ENCODE results near the gene FANCC. TPM values are rescaled to one million over a fixed set of nuclear protein-coding genes. Genes with fewer than 3 reads are reported as not detected.

Gene FANCC
- total RNA-seq, 1 donor, result 5.4 TPM

GRCh38 chr9:95071450-95071849 is 246.1 kb downstream of the FANCC start:
- H3K79me2 ChIP-seq (ENCODE audit: insufficient read depth, low read length), result peaks cover 100% of the 10 kb centered on the region
- H3K4me3 ChIP-seq (ENCODE audit: insufficient read depth, low read length), result no peak overlapping the region
- peak overlapping the region; percentile 18 for H3K27ac ChIP-seq (ENCODE audit: low read depth, low read length)
- H4K20me1 ChIP-seq (ENCODE audit: insufficient read depth, low read length), result peaks cover 92% of the 10 kb centered on the region
- H2AFZ ChIP-seq (ENCODE audit: low read length), result no peak overlapping the region
- H3K27me3 ChIP-seq (ENCODE audit: insufficient read depth, low read length), result no peaks in the 10 kb centered on the region
- H3K9me3 ChIP-seq (ENCODE audit: low read depth, low read length), result no peaks in the 10 kb centered on the region
- H3K4me1 ChIP-seq (ENCODE audit: insufficient read depth, low read length), result peaks cover 18% of the 10 kb centered on the region
- peaks cover 83% of the 10 kb centered on the region for H3K36me3 ChIP-seq (ENCODE audit: insufficient read depth, low read length)
- DNase-seq (ENCODE audit: insufficient read length, low spot score, missing footprints), result no peak
- H3K4me2 ChIP-seq (ENCODE audit: insufficient read depth, low read length), result no peak overlapping the region
- TF ChIP-seq CTCF (IDR thresholded peaks at IDR 0.05; ENCODE audit: extremely low read depth, low read depth, low read length), result no peak

- Histone ChIP-seq H2AFZ (ENCODE audit: low read length) (no peak overlapping the region), H3K4me2 (ENCODE audit: insufficient read depth, low read length) (no peak overlapping the region), H3K9me3 (ENCODE audit: low read depth, low read length) (no peaks in the 10 kb centered on the region), H4K20me1 (ENCODE audit: insufficient read depth, low read length) (peaks cover 91% of the 10 kb centered on the region), H3K36me3 (ENCODE audit: insufficient read depth, low read length) (peaks cover 82% of the 10 kb centered on the region), H3K27me3 (ENCODE audit: insufficient read depth, low read length) (no peaks in the 10 kb centered on the region), H3K79me2 (ENCODE audit: insufficient read depth, low read length) (peaks cover 100% of the 10 kb centered on the region), H3K4me3 (ENCODE audit: insufficient read depth, low read length) (no peak overlapping the region), H3K27ac (ENCODE audit: low read depth, low read length) (no peak overlapping the region), H3K4me1 (ENCODE audit: insufficient read depth, low read length) (peaks cover 23% of the 10 kb centered on the region)
- DNase-seq (ENCODE audit: insufficient read length, low spot score, missing footprints), result no peak
- no peak for TF ChIP-seq CTCF (IDR thresholded peaks at IDR 0.05; ENCODE audit: extremely low read depth, low read depth, low read length)
These were observed 246.9 kb downstream of the FANCC start for GRCh38 chr9:95070549-95071021.

DNA sequence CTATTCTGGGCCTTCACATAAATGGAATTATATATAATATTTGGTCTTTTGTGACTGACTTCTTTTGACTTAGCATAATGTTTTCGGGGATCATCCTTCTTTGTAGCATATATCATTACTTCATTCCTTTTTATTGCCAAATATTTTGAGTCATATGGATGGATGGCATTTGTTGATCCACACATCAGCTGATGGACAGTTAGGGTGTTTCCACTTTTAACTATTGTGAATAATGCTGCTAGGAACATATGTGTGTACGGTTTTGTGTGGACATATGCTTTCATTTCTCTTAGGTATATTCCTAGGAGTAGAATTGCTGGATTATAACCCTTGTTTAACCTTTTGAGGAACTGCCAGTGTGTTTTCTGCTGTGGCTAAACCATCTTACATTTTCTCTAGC is 249.6 kb downstream of the FANCC start:
- Histone ChIP-seq H2AFZ (ENCODE audit: low read length) (no peak overlapping the region), H3K27ac (ENCODE audit: low read depth, low read length) (peak overlapping the region; percentile 54), H3K9me3 (ENCODE audit: low read depth, low read length) (no peaks in the 10 kb centered on the region), H3K4me1 (ENCODE audit: insufficient read depth, low read length) (peaks cover 34% of the 10 kb centered on the region), H3K4me2 (ENCODE audit: insufficient read depth, low read length) (no peak overlapping the region), H3K36me3 (ENCODE audit: insufficient read depth, low read length) (peaks cover 86% of the 10 kb centered on the region), H3K27me3 (ENCODE audit: insufficient read depth, low read length) (no peaks in the 10 kb centered on the region), H3K79me2 (ENCODE audit: insufficient read depth, low read length) (peaks cover 100% of the 10 kb centered on the region), H3K4me3 (ENCODE audit: insufficient read depth, low read length) (no peak overlapping the region), H4K20me1 (ENCODE audit: insufficient read depth, low read length) (peaks cover 92% of the 10 kb centered on the region)
- DNase-seq (ENCODE audit: insufficient read length, low spot score, missing footprints), result no peak
- no peak for TF ChIP-seq CTCF (IDR thresholded peaks at IDR 0.05; ENCODE audit: extremely low read depth, low read depth, low read length)

- no peak for DNase-seq (ENCODE audit: insufficient read length, low spot score, missing footprints)
- Histone ChIP-seq H4K20me1 (ENCODE audit: insufficient read depth, low read length) (peaks cover 93% of the 10 kb centered on the region), H3K9me3 (ENCODE audit: low read depth, low read length) (no peaks in the 10 kb centered on the region), H3K27me3 (ENCODE audit: insufficient read depth, low read length) (no peaks in the 10 kb centered on the region), H3K27ac (ENCODE audit: low read depth, low read length) (peak overlapping the region; percentile 54), H3K4me2 (ENCODE audit: insufficient read depth, low read length) (no peak overlapping the region), H3K79me2 (ENCODE audit: insufficient read depth, low read length) (peaks cover 100% of the 10 kb centered on the region), H3K4me1 (ENCODE audit: insufficient read depth, low read length) (peaks cover 36% of the 10 kb centered on the region), H2AFZ (ENCODE audit: low read length) (no peak overlapping the region), H3K36me3 (ENCODE audit: insufficient read depth, low read length) (peaks cover 93% of the 10 kb centered on the region), H3K4me3 (ENCODE audit: insufficient read depth, low read length) (no peak overlapping the region)
- no peak for TF ChIP-seq CTCF (IDR thresholded peaks at IDR 0.05; ENCODE audit: extremely low read depth, low read depth, low read length)
These were observed 250.5 kb downstream of the FANCC start for GRCh38 chr9:95067057-95067456.

All from osteoblast (primary cell).